RCC 7860 (cell line): ENCODE measurements around the gene ADAP1.
"Not testable (repeated sequence)": the region's sequence is repeated elsewhere in the genome, so short reads cannot be mapped to it uniquely, and the experiment has no call there.

Experiments
- DNase-seq: peaks from one replicate; pipeline ENCODE4 v3.0.0-alpha.2; 2015; ENCODE audit warnings: low spot score
- FAIRE-seq: peaks from 2 replicates; lab custom pipeline; 2012; peaks lifted over from hg19 to GRCh38; lab: Jason Lieb, UNC

Gene ADAP1, protein sequence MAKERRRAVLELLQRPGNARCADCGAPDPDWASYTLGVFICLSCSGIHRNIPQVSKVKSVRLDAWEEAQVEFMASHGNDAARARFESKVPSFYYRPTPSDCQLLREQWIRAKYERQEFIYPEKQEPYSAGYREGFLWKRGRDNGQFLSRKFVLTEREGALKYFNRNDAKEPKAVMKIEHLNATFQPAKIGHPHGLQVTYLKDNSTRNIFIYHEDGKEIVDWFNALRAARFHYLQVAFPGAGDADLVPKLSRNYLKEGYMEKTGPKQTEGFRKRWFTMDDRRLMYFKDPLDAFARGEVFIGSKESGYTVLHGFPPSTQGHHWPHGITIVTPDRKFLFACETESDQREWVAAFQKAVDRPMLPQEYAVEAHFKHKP

DNA sequence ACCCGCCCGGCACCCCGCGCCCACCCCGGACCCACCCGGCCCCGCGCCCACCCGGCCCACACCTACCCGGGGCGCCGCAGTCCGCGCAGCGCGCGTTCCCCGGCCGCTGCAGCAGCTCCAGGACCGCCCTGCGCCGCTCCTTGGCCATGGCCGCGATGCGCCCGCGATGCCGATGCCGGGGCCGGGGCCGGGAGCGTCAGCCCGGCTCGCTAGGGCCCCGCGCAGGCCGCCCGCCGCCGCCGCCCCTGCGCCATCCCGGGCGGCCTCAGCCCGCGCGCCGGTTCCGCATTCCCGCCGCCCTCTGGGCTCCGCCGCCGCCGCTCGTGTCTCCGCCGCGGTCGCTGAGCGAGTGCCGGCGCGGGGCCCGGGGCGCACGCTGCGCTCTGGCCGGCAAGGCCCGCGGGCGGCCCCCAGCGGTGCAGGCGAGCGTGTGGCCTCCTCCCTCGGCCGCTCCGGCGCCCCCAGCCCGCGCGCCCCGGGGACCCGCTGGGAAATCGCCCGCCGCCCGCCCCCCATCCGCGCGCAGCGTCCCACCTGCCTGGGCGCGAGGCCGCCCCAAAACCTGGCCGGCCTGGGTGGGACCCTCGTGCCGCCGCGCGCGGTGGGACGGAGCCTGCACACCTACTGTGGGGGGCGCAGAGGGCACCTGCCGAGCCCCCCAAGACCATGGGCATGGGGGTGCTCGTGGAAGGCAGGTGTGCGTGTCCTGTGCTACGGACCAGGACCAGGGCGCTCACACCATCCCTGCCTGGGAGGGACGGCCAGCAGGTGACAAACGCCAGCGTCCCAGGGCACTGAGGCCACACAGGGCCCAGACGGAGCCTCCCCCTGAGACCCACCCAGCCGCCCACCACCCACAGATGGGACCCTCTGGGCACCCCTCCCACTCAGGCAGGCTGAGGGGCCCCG is at the start of gene ADAP1:
TSS of gene ADAP1 (minus strand) at position 351 of the 909 bp plus-strand sequence. CDS start at position 148, 203 bp downstream.
- FAIRE-seq: no peak
- no peak for DNase-seq

DNA sequence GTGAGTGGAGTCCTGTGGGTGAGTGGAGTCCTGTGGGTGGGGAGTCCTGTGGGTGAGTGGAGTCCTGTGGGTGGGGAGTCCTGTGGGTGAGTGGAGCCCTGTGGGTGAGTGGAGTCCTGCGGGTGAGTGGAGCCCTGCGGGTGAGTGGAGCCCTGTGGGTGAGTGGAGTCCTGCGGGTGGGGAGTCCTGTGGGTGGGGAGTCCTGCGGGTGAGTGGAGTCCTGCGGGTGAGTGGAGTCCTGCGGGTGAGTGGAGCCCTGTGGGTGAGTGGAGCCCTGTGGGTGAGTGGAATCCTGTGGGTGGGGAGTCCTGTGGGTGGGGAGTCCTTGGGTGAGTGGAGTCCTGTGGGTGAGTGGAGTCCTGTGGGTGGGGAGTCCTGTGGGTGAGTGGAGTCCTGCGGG is 48.0 kb upstream of the ADAP1 start:
- not testable (repeated sequence) for DNase-seq, FAIRE-seq

DNA sequence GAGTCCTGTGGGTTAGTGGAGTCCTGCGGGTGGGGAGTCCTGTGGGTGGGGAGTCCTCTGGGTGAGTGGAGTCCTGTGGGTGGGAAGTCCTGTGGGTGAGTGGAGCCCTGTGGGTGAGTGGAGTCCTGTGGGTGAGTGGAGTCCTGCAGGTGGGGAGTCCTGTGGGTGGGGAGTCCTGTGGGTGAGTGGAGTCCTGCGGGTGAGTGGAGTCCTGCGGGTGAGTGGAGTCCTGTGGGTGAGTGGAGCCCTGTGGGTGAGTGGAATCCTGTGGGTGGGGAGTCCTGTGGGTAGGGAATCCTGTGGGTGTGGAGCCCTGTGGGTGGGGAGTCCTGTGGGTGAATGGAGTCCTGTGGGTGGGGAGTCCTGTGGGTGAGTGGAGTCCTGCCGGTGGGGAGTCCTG is 47.5 kb upstream of the ADAP1 start:
- FAIRE-seq, DNase-seq: not testable (repeated sequence)

DNA sequence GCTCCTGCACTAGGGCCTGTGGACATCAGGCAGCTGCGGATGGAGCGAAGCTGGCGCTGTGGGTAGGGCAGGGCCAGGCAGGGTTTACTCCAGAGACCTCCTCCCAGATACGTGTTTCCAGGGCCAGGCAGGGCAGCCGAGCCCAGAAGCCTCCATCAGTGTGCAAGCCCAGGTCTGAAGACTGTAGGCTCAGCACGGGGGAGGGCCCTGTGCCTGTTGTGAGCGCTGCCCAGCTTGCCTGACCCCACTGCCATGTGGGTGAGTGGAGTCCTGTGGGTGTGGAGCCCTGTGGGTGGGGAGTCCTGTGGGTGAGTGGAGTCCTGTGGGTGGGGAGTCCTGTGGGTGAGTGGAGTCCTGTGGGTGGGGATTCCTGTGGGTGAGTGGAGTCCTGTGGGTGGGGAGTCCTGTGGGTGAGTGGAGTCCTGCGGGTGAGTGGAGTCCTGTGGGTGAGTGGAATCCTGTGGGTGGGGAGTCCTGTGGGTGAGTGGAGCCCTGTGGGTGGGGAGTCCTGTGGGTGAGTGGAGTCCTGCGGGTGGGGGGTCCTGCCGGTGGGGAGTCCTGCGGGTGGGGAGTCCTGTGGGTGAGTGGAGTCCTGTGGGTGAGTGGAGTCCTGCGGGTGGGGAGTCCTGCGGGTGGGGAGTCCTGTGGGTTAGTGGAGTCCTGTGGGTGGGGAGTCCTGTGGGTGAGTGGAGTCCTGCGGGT is 46.7 kb upstream of the ADAP1 start:
- FAIRE-seq, DNase-seq: not testable (repeated sequence)

DNA sequence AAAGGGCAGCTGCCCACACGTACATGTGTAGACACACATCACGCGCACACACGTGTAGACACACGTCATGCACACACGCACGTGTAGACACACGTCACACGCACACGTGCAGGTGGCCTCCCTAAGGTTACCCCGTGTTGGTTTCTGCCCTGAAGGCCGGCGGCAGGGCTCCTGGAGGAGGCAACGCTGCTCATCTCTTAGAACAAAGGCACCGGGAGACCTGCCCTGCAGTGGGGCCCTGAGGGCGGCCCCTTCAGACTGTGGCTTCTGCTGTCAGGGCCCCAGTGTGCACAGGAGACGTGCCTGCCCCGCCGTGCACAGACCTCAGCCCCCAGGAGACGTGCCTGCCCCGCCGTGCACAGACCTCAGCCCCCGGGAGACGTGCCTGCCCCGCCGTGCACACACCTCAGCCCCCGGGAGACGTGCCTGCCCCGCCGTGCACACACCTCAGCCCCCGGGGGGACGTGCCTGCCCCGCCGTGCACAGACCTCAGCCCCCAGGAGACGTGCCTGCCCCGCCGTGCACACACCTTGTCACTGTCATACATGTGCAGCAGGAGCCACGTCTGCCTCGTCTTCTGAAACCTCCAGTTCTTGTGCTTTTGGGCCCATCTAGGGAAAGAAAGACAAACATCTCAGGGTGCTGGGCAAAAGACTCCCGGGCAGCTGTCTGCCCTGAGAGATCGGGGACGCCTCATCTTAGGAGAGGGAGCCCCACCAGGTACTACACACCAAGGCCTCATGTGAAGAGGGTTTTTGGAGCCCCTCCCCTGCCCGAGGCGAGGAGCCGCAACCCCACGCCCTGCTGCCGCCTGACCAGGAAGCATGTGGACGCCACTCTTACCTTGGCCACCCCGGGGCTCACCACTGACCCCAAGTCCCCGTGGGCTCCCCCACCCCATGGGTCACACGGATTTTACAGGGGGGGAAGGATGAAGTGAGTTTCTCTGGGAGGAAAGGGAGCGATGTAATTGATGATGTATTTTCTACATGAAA is 45.8 kb upstream of the ADAP1 start:
- no peak for FAIRE-seq
- DNase-seq: no peak

DNA sequence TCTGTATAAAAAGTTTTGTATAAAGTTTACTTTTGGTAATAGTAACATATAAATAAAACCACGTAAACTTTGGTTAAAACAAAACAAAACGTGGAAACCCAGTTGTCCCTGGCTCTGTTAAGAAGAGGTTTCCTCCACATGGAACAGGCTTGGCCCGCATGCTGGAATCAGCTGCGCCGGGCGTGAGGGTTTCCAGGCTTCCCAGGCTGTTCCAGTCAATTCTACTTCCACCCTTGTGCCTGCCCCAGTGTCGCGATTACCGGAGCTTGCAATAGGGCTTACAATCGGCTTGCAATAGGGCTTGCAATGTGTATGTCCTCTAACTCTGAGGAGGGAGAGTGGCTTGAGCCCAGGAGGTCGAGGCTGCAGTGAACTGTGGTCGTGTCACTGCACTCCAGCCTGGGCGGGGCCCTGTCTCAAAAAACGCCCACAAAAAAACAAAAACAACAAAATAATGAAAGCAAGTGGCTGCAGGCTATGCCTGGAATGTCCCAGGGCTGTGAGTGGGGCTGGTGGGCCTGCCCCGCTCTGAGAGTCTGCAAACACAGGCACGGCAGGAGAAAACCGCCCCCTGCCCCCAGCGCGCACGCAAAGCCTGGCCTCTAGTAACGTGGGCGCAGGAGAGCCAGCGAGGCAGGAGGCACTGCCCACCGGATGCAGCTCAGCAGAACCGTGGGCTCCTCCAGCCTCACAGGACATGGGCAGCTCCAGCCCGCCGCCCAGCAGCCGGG is 44.8 kb upstream of the ADAP1 start:
- DNase-seq (no peak), FAIRE-seq (no peak)

DNA sequence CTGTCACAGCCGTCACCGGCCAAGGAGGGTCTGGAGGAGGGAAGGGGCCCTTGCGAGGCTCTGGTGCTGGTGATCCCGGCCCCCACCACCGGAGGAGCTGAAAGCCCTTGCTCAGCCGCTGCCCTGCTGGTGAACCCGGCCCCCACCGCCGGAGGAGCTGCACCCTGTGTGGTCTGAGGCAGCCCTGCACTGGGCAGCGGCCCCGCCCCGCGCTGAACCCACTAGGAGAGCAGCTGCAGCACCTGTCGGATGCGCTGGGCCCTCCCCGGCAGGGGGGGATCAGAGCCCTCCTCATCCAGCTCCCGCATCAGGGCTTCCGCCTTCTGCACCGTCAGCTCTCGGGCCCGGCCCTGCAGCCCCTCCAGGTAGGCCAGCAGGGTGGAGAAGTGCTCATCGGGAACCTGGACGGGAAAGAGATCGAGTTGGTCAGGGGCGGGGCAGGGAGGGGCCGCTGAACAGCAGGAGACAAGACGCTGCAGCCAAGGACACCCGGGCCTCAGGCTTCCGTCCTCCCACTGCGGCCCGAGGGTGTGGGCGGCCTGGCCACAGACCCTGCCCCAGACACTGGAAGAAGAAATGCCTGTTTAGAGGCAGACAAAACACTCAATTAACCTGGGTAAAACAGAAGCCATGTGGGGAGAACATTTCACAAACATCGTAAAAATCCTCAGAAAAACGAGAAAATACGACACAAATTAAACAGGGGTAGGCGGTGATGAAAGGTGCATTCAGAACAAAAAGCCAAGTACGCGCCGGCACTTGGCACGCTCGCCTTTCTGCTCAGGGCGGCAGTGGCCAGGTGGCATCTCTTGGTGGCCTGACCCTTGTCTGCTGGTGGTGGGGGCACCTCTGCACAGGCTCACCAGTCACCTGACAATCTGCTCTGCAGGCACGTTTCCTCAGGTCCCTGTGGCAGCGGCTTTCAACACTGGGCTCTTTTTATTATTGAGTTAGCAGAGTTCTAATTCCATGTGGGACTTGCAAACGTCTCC is 43.2 kb upstream of the ADAP1 start:
- FAIRE-seq (no peak), DNase-seq (no peak)

DNA sequence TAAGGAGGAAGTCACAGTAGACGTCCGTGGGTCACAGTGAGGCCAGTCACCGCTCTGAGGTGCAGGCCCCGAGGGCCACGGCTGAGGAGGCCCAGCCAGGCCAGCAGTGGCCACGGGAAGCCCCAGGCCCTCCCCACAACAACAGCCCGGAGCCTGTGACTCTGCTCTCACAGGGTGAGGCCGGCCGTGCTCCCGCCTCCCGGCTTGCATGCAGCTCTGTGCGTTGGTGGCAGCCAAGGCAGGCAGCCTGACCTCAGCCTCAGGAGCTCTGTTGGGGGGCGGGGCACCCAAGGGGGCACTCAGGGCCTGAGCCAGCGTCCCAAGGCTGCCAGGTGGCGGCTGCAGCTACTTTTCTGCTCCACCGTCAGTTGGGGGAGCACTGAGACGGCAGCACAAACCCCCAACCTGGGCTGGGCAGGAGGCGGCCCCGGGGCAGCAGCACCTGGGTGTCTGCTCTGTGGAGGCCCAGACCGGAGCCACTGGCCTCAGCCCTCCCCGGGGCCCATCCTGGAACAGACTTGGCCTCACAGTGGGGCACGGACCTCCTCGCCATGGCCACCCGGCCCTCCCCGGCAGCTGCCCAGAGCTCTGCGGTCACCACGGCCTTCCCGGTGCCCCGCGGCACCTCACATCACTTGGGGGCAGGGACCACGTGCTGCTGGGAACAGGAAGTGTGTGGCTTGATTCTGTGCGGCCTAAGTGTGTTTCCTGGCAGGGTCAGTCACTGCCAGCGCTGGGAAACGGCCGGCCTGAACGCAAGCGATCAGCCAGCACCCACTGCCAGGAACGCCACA is 41.8 kb upstream of the ADAP1 start:
- no peak for FAIRE-seq
- DNase-seq: no peak

DNA sequence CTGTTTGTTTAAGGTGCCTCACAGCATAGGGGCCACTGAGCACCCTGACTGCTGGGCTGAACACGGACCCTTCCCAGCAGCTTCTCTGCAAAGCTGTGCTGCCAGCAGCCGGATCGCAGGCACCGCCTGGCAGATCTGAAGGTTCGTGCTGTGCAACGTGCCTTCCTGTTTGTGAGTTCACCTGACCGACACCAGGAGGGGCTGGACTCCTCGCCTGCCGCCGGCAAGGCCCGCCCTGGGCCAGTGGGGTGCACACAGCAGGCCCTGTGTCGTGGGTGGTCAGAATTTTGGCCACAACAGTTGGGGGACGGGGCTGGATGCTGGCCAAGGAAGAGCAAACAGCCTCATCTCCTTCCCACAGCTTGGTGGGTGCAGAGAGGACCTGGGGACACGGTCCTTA is 41.1 kb upstream of the ADAP1 start:
- no peak for DNase-seq
- FAIRE-seq: no peak

DNA sequence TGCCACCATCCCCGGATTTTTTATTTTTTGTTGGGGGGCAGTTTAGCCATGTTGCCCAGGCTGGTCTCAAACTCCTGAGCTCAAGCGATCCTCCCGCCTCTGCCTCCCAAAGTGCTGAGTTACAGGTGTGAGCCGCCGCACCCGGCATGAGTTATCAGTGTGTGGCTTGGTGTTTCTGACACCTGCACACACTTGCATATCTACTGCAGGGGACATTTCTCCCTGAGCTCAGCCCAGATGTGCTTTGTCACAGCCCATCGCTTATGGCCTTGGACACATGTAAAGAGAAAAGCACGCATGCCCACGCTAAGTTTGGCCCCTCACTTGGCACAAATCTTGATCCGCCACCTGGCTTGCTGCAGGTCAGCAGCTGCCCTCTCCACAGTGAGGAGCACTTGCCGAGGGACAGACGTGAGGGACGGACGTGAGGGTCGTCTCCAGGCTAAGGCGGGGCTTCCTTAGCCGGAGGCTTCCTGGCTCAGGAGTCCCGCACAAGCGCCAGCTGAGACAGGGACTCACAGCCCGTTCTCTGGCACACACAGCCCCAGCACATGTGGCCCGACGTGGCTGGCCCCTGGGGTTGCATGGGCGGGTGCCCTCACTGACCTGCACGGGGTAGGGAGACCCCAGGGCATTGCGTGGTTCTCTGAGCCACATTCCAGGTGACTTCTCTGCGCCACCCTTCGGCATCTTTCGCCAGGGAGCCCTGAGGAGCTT is 40.3 kb upstream of the ADAP1 start:
- no peak for FAIRE-seq
- DNase-seq: no peak

DNA sequence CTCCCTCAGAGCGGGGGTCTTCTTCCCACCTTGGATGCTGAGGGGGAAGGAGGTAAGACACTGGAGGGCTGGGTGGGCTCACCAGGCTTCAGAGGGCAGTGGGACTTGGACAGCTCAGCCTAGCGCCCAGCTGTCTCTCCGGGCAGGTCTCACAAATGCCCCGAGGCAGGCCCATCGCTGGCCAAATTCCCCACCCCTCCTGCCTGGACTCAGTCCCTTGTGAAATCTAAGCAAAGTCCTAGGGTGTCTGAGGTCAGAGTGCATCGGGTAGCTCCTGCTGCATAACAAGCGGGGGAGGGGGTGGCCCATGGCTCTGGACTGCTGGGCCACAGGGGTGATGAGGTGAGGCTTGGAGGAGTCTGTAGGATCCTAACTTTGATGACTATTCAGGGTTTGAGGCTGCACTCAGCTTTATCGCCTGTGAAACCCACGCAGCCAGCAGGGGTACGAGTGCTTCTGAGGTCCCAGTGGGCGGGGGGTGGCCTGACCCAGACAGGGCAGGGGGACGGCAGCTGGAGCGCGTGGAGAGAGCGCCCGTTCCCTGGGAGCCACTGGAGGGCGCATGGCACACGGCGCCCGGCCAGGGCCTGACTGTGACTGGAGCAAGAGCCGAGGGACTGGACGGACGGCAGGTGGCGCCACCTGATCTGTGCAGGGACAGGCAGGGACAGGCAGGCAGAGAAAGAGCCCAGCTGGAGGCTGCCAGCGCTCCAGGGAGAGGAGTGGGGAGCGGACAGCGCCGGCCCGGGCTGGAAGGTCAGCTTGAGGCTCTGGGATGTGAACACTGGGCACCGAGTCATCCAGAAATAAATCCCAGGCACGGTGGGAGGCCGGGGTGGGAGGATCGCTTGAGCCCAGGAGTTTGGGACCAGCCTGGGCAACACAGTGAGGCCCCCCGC is 38.5 kb upstream of the ADAP1 start:
- peak; percentile 31 for FAIRE-seq
- peak; percentile 81 for DNase-seq

DNA sequence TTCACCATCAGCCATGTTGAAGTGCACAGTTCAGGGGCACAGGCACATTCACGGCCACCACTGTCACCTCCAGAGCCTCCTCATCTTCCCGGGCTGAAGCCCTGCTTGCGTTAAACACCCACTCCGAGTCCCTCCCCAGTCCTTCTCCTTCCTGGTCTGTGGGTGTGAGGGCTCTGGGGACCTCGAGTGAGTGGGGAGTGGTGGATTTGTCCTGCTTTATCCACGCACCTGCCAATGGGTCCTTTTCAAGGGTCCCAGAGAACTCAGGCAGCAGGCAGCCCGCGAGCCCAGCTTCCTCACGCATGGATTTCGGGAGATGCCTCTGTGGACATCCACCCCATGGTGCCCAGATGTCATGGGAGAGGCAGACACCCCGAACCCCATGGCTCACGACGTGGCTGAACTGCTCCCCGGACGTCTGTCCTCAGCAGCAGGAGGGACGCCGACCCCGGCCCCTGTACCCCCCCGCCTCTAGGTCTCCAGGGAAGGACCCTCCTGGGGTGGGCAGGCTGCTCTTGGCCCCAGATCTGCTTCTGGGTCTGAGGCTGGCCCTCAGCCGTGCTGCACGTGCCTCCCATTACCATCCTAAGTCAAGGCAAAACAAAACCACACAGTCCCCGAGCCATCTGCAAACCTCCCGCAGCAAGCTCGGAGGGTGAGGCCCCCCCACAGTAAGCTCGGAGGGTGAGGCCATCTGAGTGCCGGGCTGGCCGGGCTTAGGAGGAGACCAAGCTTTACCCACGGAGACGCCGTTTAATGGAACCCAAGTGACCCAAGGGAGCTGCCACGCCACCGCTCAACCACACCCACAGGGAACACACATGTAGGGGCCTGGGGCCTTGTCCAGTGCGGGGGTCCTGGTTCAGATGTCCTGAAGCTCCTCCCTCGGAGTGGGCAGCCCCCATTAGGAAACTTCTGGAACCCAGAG is 37.5 kb upstream of the ADAP1 start:
- no peak for DNase-seq
- no peak for FAIRE-seq

DNA sequence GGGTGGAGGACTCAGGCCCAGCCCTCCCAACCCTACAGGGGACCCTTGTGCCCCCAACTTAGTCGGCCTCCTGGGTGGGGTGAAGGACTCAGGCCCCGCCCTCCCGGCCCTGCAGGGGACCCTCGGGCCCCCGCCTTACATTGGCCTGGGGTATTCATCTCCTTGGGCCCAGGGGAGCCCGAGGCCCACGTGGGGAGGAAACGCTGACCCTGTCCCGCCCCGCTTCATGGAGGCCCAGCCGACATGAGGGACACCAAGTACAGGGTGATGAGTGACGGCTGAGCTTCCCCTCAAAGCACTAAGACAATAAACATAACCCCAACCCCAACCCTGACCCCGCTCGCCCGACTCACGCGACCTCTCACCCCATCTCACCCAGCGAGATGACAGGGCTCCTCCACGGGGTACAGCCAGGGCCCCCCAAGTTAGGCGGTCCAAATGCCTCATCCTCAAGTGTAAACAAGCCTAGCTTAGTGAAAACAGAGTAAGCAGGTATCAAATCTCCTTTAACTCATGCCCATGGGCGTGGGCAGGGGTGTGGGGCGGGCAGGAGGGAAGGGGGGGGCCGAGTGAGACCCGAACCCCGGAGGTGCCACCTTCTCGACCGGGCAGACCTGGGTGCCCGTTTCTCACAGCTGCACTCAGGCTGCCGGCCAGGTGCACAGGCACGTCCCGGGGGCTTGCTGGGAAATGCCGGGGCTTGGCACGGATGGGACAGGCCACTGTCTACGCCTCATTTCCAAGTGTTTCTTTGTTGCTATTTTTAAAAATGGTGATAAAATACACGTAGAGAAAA is 36.7 kb upstream of the ADAP1 start:
- FAIRE-seq (no peak), DNase-seq (no peak)
